Coronary artery (tissue), 2 donors: Measurements from ENCODE around the gene ELFN1.

Experiments
- DNase-seq: peaks from one replicate; pipeline ENCODE4 v3.0.0-alpha.2; 2017; ENCODE audit warnings: low spot score
- H3K27ac ChIP-seq, 2 donors: fragments of 200-600 bp; sonication (generic); one replicate each; pipeline ENCODE4 v1.5.1; 2016 to 2019
- H3K4me3 ChIP-seq: fragments of 200-600 bp; sonication (generic); 2 replicates; pipeline ENCODE4 v1.5.1; 2016; ENCODE audit warnings: mild to moderate bottlenecking, moderate library complexity
- CTCF ChIP-seq: fragments of 200-600 bp; sonication (generic); IDR thresholded peaks from one replicate; pipeline ENCODE4 v1.5.1; 2019; ENCODE audit warnings: antibody characterized with exemption

Gene ELFN1

GRCh38 chr7:1724118-1724910, 54.2 kb downstream of the ELFN1 start:
- Histone ChIP-seq H3K4me3 (no peak overlapping the region), H3K27ac (no peak overlapping the region)
- TF ChIP-seq CTCF = no peak
- no peak for DNase-seq

- H3K4me3 ChIP-seq = no peak overlapping the region
- DNase-seq = no peak
- no peak overlapping the region for H3K27ac ChIP-seq
- no peak for TF ChIP-seq CTCF
These were observed 55.2 kb downstream of the ELFN1 start for GRCh38 chr7:1725199-1725690.

GRCh38 chr7:1725766-1726630, 55.9 kb downstream of the ELFN1 start:
- TF ChIP-seq CTCF = no peak
- no peak for DNase-seq
- Histone ChIP-seq H3K4me3 (no peak overlapping the region), H3K27ac (no peak overlapping the region)

GRCh38 chr7:1727079-1727478, 57.0 kb downstream of the ELFN1 start:
- Histone ChIP-seq H3K4me3 (no peak overlapping the region), H3K27ac (no peak overlapping the region)
- DNase-seq = no peak
- no peak for TF ChIP-seq CTCF

GRCh38 chr7:1727812-1728570, 57.9 kb downstream of the ELFN1 start:
- no peak for DNase-seq
- TF ChIP-seq CTCF = no peak
- no peak overlapping the region for H3K27ac ChIP-seq

GRCh38 chr7:1729183-1729582, 59.1 kb downstream of the ELFN1 start:
- no peak overlapping the region for H3K4me3 ChIP-seq
- no peak for DNase-seq
- H3K27ac ChIP-seq = no peak overlapping the region
- TF ChIP-seq CTCF = no peak

More at GRCh38 chr7:1727812-1728570, 57.9 kb downstream of the ELFN1 start:
- H3K4me3 ChIP-seq = no peak overlapping the region
